Testis (tissue), 2 donors: ENCODE results near the gene TMEM255B.

Experiments used
- POLR2A ChIP-seq: fragments of 450-650 bp; IDR thresholded peaks from one replicate; pipeline ENCODE4 v1.6.1; 2017; ENCODE audit warnings: antibody characterized with exemption, mild to moderate bottlenecking, moderate library complexity
- TF ChIP-seq, protein P1 (sequence below), 3 experiments: fragments of 450-650 bp in 2 of 3; fragments of 200-600 bp in 1 of 3; sonication (generic) in 1 of 3; IDR thresholded peaks; one replicate each; pipeline ENCODE4 v1.5.1; 2016 to 2019; ENCODE audit warnings: antibody characterized with exemption in 3 of 3, mild to moderate bottlenecking in 2 of 3, moderate library complexity in 1 of 3

DNA sequence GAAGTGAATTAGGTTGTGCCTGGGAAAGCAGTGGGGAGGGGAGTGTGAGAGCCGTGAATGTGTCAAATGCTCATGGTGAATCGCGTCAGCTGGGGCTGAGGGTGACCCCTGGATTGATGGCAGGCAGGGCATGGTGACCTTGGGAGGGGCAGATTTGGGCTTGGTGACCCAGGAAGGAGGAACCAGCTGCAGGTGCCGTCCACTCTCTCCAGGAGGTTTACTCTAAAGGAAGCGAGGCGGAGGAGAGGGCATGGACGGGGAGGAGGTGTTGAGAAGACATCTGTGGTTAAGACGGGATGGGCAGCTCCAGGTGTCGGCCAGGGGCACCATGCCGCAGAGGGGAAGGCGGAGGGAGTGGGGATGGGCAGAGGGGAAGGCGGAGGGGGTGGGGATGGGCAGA lies 28.7 kb downstream of the TMEM255B start:
- TF ChIP-seq, protein P1, sequence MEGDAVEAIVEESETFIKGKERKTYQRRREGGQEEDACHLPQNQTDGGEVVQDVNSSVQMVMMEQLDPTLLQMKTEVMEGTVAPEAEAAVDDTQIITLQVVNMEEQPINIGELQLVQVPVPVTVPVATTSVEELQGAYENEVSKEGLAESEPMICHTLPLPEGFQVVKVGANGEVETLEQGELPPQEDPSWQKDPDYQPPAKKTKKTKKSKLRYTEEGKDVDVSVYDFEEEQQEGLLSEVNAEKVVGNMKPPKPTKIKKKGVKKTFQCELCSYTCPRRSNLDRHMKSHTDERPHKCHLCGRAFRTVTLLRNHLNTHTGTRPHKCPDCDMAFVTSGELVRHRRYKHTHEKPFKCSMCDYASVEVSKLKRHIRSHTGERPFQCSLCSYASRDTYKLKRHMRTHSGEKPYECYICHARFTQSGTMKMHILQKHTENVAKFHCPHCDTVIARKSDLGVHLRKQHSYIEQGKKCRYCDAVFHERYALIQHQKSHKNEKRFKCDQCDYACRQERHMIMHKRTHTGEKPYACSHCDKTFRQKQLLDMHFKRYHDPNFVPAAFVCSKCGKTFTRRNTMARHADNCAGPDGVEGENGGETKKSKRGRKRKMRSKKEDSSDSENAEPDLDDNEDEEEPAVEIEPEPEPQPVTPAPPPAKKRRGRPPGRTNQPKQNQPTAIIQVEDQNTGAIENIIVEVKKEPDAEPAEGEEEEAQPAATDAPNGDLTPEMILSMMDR (IDR thresholded peaks at IDR 0.05), result no peak
- no peak for TF ChIP-seq POLR2A
